HG03060 (cell line): Measurements from ENCODE around the gene CCDC187.
"Not testable (repeated sequence)": the region's sequence is repeated elsewhere in the genome, so short reads cannot be mapped to it uniquely, and the experiment has no call there.

Source experiments
- ATAC-seq: cut with Tn5 transposase; IDR thresholded peaks from one replicate; pipeline ENCODE4 v1.9.1; 2021; ENCODE audit warnings: low read depth, moderate number of reproducible peaks; ENCODE audit not compliant: unreplicated experiment

The CCDC187 gene

GRCh38 chr9:136244969-136245218 lies 59.0 kb downstream of the CCDC187 start:
- ATAC-seq, result no peak

GRCh38 chr9:136244122-136244968 lies 59.5 kb downstream of the CCDC187 start:
- no peak for ATAC-seq

- ATAC-seq, result no peak
Observed at GRCh38 chr9:136243631-136244030, 60.3 kb downstream of the CCDC187 start.

- no peak for ATAC-seq
Observed at GRCh38 chr9:136242918-136243525, 60.9 kb downstream of the CCDC187 start.

- ATAC-seq, result no peak
Observed at GRCh38 chr9:136242248-136242647, 61.6 kb downstream of the CCDC187 start.

- ATAC-seq, result no peak
Observed at GRCh38 chr9:136241542-136241941, 62.4 kb downstream of the CCDC187 start.

- ATAC-seq, result no peak
Observed at GRCh38 chr9:136240941-136241340, 63.0 kb downstream of the CCDC187 start.

- ATAC-seq, result no peak
Observed at GRCh38 chr9:136239983-136240330, 63.9 kb downstream of the CCDC187 start.

GRCh38 chr9:136239135-136239982 lies 64.5 kb downstream of the CCDC187 start:
- no peak for ATAC-seq

- no peak for ATAC-seq
Observed at GRCh38 chr9:136238342-136238732, 65.6 kb downstream of the CCDC187 start.

- no peak for ATAC-seq
Observed at GRCh38 chr9:136237486-136238341, 66.2 kb downstream of the CCDC187 start.

- not testable (repeated sequence) for ATAC-seq
Observed at GRCh38 chr9:136236471-136237410, 67.2 kb downstream of the CCDC187 start.

- ATAC-seq, result no peak
Observed at GRCh38 chr9:136235709-136236455, 68.0 kb downstream of the CCDC187 start.

GRCh38 chr9:136235171-136235570 lies 68.7 kb downstream of the CCDC187 start:
- ATAC-seq, result no peak

- ATAC-seq, result no peak
Observed at GRCh38 chr9:136234597-136234996, 69.3 kb downstream of the CCDC187 start.

GRCh38 chr9:136233868-136234267 lies 70.0 kb downstream of the CCDC187 start:
- ATAC-seq, result no peak

- no peak for ATAC-seq
Observed at GRCh38 chr9:136233411-136233810, 70.5 kb downstream of the CCDC187 start.

GRCh38 chr9:136232969-136233368 lies 70.9 kb downstream of the CCDC187 start:
- ATAC-seq, result no peak
